WTC11 (cell line): Measurements from ENCODE around the gene CNTNAP2. TPM values are rescaled to one million over a fixed set of nuclear protein-coding genes. Genes with fewer than 3 reads are reported as not detected.

Experiments used
- ATAC-seq: fragments of 200-7000 bp; cut with Tn5 transposase; 2 replicates; pipeline ENCODE4 v1.10.0; 2021; ENCODE audit warnings: mild to moderate bottlenecking, moderate library complexity
- CTCF ChIA-PET: fragments of 300-600 bp; sonication (Branson Sonifier 250); formaldehyde crosslinking; loops from one replicate; lab custom pipeline; 2021; ENCODE audit warnings: antibody characterized with exemption; lab: Charles Lee
- POLR2A ChIA-PET: fragments of 350-600 bp; sonication (Branson Sonifier 250); formaldehyde crosslinking; loops from one replicate; lab custom pipeline; 2021; ENCODE audit warnings: antibody characterized with exemption; lab: Charles Lee
- DNase-seq: peaks from one replicate; pipeline ENCODE4 v3.0.0; 2021; ENCODE audit warnings: low spot score
- H3K27ac Mint-ChIP-seq: 2 replicates; pipeline ENCODE4 v1.8.0; 2021; ENCODE audit warnings: mixed read lengths
- H3K27me3 Mint-ChIP-seq: 2 replicates; pipeline ENCODE4 v1.8.0; 2021; ENCODE audit warnings: low read depth, mild to moderate bottlenecking, moderate library complexity, mixed read lengths
- H3K36me3 Mint-ChIP-seq: 2 replicates; pipeline ENCODE4 v1.8.0; 2021; ENCODE audit warnings: mixed read lengths
- H3K4me1 Mint-ChIP-seq: 2 replicates; pipeline ENCODE4 v1.8.0; 2022; ENCODE audit warnings: mixed read lengths
- H3K4me3 Mint-ChIP-seq: 2 replicates; pipeline ENCODE4 v1.8.0; 2021; ENCODE audit warnings: mild to moderate bottlenecking, moderate library complexity, mixed read lengths
- H3K9me3 Mint-ChIP-seq: 2 replicates; pipeline ENCODE4 v1.8.0; 2021; ENCODE audit warnings: mixed read lengths
- ATF6 ChIP-seq: sonication (generic); formaldehyde crosslinking; IDR thresholded peaks from 2 replicates; pipeline ENCODE4 v1.8.1; 2023; ENCODE audit warnings: mild to moderate bottlenecking, missing genetic modification reagents
- E2F4 ChIP-seq: sonication (generic); formaldehyde crosslinking; IDR thresholded peaks from 2 replicates; pipeline ENCODE4 v1.8.1; 2022; ENCODE audit warnings: low read depth, mild to moderate bottlenecking, moderate library complexity, missing genetic modification reagents, borderline replicate concordance
- HMGA2 ChIP-seq: fragments of 250-450 bp; sonication (Bioruptor Pico); IDR thresholded peaks from 2 replicates; pipeline ENCODE4 v1.4.0; 2021; ENCODE audit warnings: mild to moderate bottlenecking, moderate library complexity
- MYBL2 ChIP-seq: sonication (generic); formaldehyde crosslinking; IDR thresholded peaks from 2 replicates; pipeline ENCODE4 v1.8.1; 2023; ENCODE audit warnings: mild to moderate bottlenecking, moderate library complexity, missing genetic modification reagents
- OVOL2 ChIP-seq: fragments of 250-450 bp; sonication (Bioruptor Pico); IDR thresholded peaks from 2 replicates; pipeline ENCODE4 v1.9.0; 2021; ENCODE audit warnings: mild to moderate bottlenecking, borderline replicate concordance
- PRDM15 ChIP-seq: sonication (generic); formaldehyde crosslinking; IDR thresholded peaks from 2 replicates; pipeline ENCODE4 v1.8.0; 2022; ENCODE audit warnings: missing genetic modification reagents
- PREB ChIP-seq: sonication (generic); formaldehyde crosslinking; IDR thresholded peaks from 2 replicates; pipeline ENCODE4 v1.8.1; 2022; ENCODE audit warnings: mild to moderate bottlenecking, missing genetic modification reagents, moderate library complexity, borderline replicate concordance
- ZNF232 ChIP-seq: sonication (generic); formaldehyde crosslinking; IDR thresholded peaks from 2 replicates; pipeline ENCODE4 v1.8.0; 2022; ENCODE audit warnings: mild to moderate bottlenecking, missing genetic modification reagents
- ZNF263 ChIP-seq: sonication (generic); formaldehyde crosslinking; IDR thresholded peaks from 2 replicates; pipeline ENCODE4 v1.8.1; 2022; ENCODE audit warnings: low read depth, mild to moderate bottlenecking, moderate library complexity, missing genetic modification reagents
- ZNF416 ChIP-seq: fragments of 250-450 bp; sonication (Bioruptor Pico); IDR thresholded peaks from 2 replicates; pipeline ENCODE4 v1.9.0; 2021; ENCODE audit warnings: mild to moderate bottlenecking, inconsistent platforms
- ZNF423 ChIP-seq: fragments of 250-450 bp; sonication (Bioruptor Pico); IDR thresholded peaks from 2 replicates; pipeline ENCODE4 v2.1.2; 2022; ENCODE audit warnings: mild to moderate bottlenecking, moderate library complexity
- ZSCAN18 ChIP-seq: fragments of 250-450 bp; sonication (Bioruptor Pico); IDR thresholded peaks from 2 replicates; pipeline ENCODE4 v2.1.2; 2022; ENCODE audit warnings: mild to moderate bottlenecking, moderate library complexity
- total RNA-seq: library from RNA; stranded (reverse); gene quantifications from 3 replicates; pipeline ENCODE4 v1.2.3, GENCODE V29; 2021

Gene CNTNAP2
- total RNA-seq, 1 experiment from 2014 or later = 63.8 TPM

GRCh38 chr7:147605323-147605722 lies 1488.7 kb downstream of the CNTNAP2 start (continued):
- no peak for TF ChIP-seq E2F4 (CRISPR knock-in tag)
- TF ChIP-seq ZNF423 (CRISPR knock-in tag) = no peak
- TF ChIP-seq ZSCAN18 (CRISPR knock-in tag) = no peak
- TF ChIP-seq PREB (CRISPR knock-in tag) = no peak
- TF ChIP-seq MYBL2 (CRISPR knock-in tag) = no peak
- TF ChIP-seq PRDM15 (CRISPR knock-in tag) = no peak
- no peak for TF ChIP-seq ZNF232 (CRISPR knock-in tag)
- TF ChIP-seq HMGA2 (CRISPR knock-in tag) = no peak
- TF ChIP-seq, all 79 proteins: peak for 0

- ChIA-PET CTCF (no interaction called here), POLR2A (no interaction called here)
- DNase-seq (peak; percentile 39), ATAC-seq (peak; percentile 89)
- Mint-ChIP-seq H3K27me3 (peaks cover 21% of the 10 kb centered on the region), H3K4me3 (no peak overlapping the region; the same call in 1 of the 2 replicates), H3K4me1 (peaks cover 61% of the 10 kb centered on the region), H3K9me3 (peaks cover 13% of the 10 kb centered on the region), H3K27ac (no peak overlapping the region), H3K36me3 (peaks cover 15% of the 10 kb centered on the region)
- TF ChIP-seq OVOL2 (CRISPR knock-in tag) (no peak), ZNF423 (CRISPR knock-in tag) (0 out of 2 replicates have a peak, but pooled peaks have one; percentile 16)
These were observed 1490.7 kb downstream of the CNTNAP2 start for GRCh38 chr7:147607157-147607800.

- Mint-ChIP-seq H3K9me3 (peaks cover 13% of the 10 kb centered on the region), H3K27me3 (peaks cover 10% of the 10 kb centered on the region), H3K4me1 (peaks cover 39% of the 10 kb centered on the region), H3K36me3 (peaks cover 8% of the 10 kb centered on the region; the same call in 1 of the 2 replicates), H3K4me3 (no peak overlapping the region), H3K27ac (no peak overlapping the region)
- POLR2A ChIA-PET = no interaction called here
- DNase-seq (no peak), ATAC-seq (no peak)
- no peak for TF ChIP-seq ATF6 (CRISPR knock-in tag)
- TF ChIP-seq ZNF263 (CRISPR knock-in tag) = no peak
- no peak for TF ChIP-seq ZNF416
- TF ChIP-seq, all 79 proteins: peak for 0
- CTCF ChIA-PET = interaction anchor here (1.8 to 2.1 kb wide), 2 partner anchors 13 to 64 kb away, joined by 4 to 7 read pairs; no protein-coding TSS in a partner anchor
These were observed 1494.8 kb downstream of the CNTNAP2 start for GRCh38 chr7:147611431-147611830.
